Neural cell (in vitro differentiated cells): ENCODE results near the gene ARID1A. TPM values are rescaled to one million over a fixed set of nuclear protein-coding genes. Genes with fewer than 3 reads are reported as not detected.
A peak's percentile ranks its signal among the peaks of the same experiment; 100 is the strongest.

Source experiments
- H2AFZ ChIP-seq: fragments of 200-600, 300-800 bp; sonication (generic), shearing (Covaris generic); 2 replicates; pipeline ENCODE4 v1.6.0; 2014; ENCODE audit warnings: low read depth, mild to moderate bottlenecking, antibody characterized with exemption, low read length, moderate library complexity
- H3F3A ChIP-seq: fragments of 200-600 bp; shearing (Covaris generic); 2 replicates; pipeline ENCODE4 v1.6.1; 2016; ENCODE audit warnings: mild to moderate bottlenecking, moderate library complexity, mixed read lengths, antibody characterized with exemption, low read length; ENCODE audit not compliant: insufficient read depth, poor library complexity, severe bottlenecking
- H3K27ac ChIP-seq: fragments of 200-600, 300-800 bp; sonication (generic), shearing (Covaris generic); 2 replicates; pipeline ENCODE4 v1.5.1; 2014; ENCODE audit warnings: mild to moderate bottlenecking, low read length, moderate library complexity
- H3K27me3 ChIP-seq: fragments of 300-800, 200-600 bp; sonication (generic), shearing (Covaris generic); 2 replicates; pipeline ENCODE4 v1.6.0; 2014; ENCODE audit warnings: mild to moderate bottlenecking, low read depth, low read length, moderate library complexity; ENCODE audit not compliant: insufficient read depth
- H3K36me3 ChIP-seq: fragments of 300-800, 200-600 bp; sonication (generic), shearing (Covaris generic); 2 replicates; pipeline ENCODE4 v1.5.1; 2014; ENCODE audit warnings: mild to moderate bottlenecking, antibody characterized with exemption, low read length, moderate library complexity; ENCODE audit not compliant: insufficient read depth
- H3K4me2 ChIP-seq: fragments of 300-800, 200-600 bp; sonication (generic), shearing (Covaris generic); 2 replicates; pipeline ENCODE4 v1.6.0; 2014; ENCODE audit warnings: mild to moderate bottlenecking, low read length
- H3K4me3 ChIP-seq: fragments of 300-800, 200-600 bp; sonication (generic), shearing (Covaris generic); 2 replicates; pipeline ENCODE4 v1.5.1; 2014; ENCODE audit warnings: mild to moderate bottlenecking, low read length, moderate library complexity
- H3K79me2 ChIP-seq: fragments of 200-600 bp; shearing (Covaris generic); replicated peaks from 2 replicates; pipeline ENCODE4 v1.6.0; 2014; ENCODE audit warnings: mild to moderate bottlenecking, low read length, moderate library complexity; ENCODE audit not compliant: insufficient read depth
- H3K9ac ChIP-seq: fragments of 300-800, 200-600 bp; sonication (generic), shearing (Covaris generic); 2 replicates; pipeline ENCODE4 v1.6.1; 2016; ENCODE audit warnings: mild to moderate bottlenecking, low read length, mixed read lengths
- H3K9me2 ChIP-seq: fragments of 200-600 bp; shearing (Covaris generic); 2 replicates; pipeline ENCODE4 v1.6.1; 2016; ENCODE audit warnings: mild to moderate bottlenecking, low read length, mixed read lengths; ENCODE audit not compliant: insufficient read depth
- H3K9me3 ChIP-seq: fragments of 200-600, 300-800 bp; sonication (generic), shearing (Covaris generic); 2 replicates; pipeline ENCODE4 v1.6.1; 2016; ENCODE audit warnings: mild to moderate bottlenecking, mixed run types, low read length, moderate library complexity, mixed read lengths
- H4K20me1 ChIP-seq: fragments of 200-600 bp; shearing (Covaris generic); 2 replicates; pipeline ENCODE4 v1.6.1; 2016; ENCODE audit warnings: mild to moderate bottlenecking, mixed run types; ENCODE audit not compliant: insufficient read depth
- EP300 ChIP-seq: fragments of 450-650 bp; conservative IDR thresholded peaks from 2 replicates; pipeline ENCODE4 v1.6.1; 2014; ENCODE audit warnings: antibody characterized with exemption, mild to moderate bottlenecking, moderate library complexity; ENCODE audit not compliant: poor library complexity, severe bottlenecking
- MXI1 ChIP-seq: fragments of 450-650 bp; conservative IDR thresholded peaks from 2 replicates; pipeline ENCODE4 v1.6.1; 2014; ENCODE audit warnings: antibody characterized with exemption, mild to moderate bottlenecking; ENCODE audit not compliant: poor library complexity, severe bottlenecking
- POLR2AphosphoS5 ChIP-seq: IDR thresholded peaks from 2 replicates; pipeline ENCODE4 v1.6.1; 2012
- SMC3 ChIP-seq: fragments of 450-650 bp; conservative IDR thresholded peaks from 2 replicates; pipeline ENCODE4 v1.6.1; 2014; ENCODE audit warnings: antibody characterized with exemption, mild to moderate bottlenecking, moderate library complexity; ENCODE audit not compliant: poor library complexity
- TAF1 ChIP-seq: IDR thresholded peaks from 2 replicates; pipeline ENCODE4 v1.6.1; 2012; ENCODE audit warnings: low read depth
- polyA plus RNA-seq: library from polyadenylated mRNA; depleted of rRNA; stranded (reverse); fragments of >200 nt; gene quantifications from 2 replicates; pipeline ENCODE4 v1.2.3, GENCODE V29; 2014
- TF ChIP-seq, protein P1 (sequence below): fragments of 450-650 bp; IDR thresholded peaks from 2 replicates; pipeline ENCODE4 v1.5.1; 2014; ENCODE audit warnings: antibody characterized with exemption, mild to moderate bottlenecking, moderate library complexity; ENCODE audit not compliant: poor library complexity, severe bottlenecking
- TF ChIP-seq, protein P2 (sequence below): IDR thresholded peaks from 2 replicates; pipeline ENCODE4 v1.6.1; 2012; ENCODE audit warnings: borderline replicate concordance

The ARID1A gene
- polyA plus RNA-seq, 1 donor from 2014 or later, result 13.2 TPM

GRCh38 chr1:26696654-26697430, 1.0 kb downstream of the ARID1A start:
- Histone ChIP-seq H3K79me2 (peaks cover 67% of the 10 kb centered on the region), H3K4me2 (no peak overlapping the region), H3K9me3 (no peaks in the 10 kb centered on the region), H3K27me3 (no peaks in the 10 kb centered on the region), H3K9me2 (no peaks in the 10 kb centered on the region), H3K9ac (peak overlapping the region; percentile 98), H3F3A (peaks cover 3% of the 10 kb centered on the region), H3K36me3 (no peaks in the 10 kb centered on the region), H3K4me3 (peak overlapping the region; percentile 77), H4K20me1 (peaks cover 37% of the 10 kb centered on the region), H2AFZ (no peak overlapping the region), H3K27ac (peak overlapping the region; percentile 90)
- TF ChIP-seq, protein P1, sequence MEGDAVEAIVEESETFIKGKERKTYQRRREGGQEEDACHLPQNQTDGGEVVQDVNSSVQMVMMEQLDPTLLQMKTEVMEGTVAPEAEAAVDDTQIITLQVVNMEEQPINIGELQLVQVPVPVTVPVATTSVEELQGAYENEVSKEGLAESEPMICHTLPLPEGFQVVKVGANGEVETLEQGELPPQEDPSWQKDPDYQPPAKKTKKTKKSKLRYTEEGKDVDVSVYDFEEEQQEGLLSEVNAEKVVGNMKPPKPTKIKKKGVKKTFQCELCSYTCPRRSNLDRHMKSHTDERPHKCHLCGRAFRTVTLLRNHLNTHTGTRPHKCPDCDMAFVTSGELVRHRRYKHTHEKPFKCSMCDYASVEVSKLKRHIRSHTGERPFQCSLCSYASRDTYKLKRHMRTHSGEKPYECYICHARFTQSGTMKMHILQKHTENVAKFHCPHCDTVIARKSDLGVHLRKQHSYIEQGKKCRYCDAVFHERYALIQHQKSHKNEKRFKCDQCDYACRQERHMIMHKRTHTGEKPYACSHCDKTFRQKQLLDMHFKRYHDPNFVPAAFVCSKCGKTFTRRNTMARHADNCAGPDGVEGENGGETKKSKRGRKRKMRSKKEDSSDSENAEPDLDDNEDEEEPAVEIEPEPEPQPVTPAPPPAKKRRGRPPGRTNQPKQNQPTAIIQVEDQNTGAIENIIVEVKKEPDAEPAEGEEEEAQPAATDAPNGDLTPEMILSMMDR, result no peak
- TF ChIP-seq, protein P2, sequence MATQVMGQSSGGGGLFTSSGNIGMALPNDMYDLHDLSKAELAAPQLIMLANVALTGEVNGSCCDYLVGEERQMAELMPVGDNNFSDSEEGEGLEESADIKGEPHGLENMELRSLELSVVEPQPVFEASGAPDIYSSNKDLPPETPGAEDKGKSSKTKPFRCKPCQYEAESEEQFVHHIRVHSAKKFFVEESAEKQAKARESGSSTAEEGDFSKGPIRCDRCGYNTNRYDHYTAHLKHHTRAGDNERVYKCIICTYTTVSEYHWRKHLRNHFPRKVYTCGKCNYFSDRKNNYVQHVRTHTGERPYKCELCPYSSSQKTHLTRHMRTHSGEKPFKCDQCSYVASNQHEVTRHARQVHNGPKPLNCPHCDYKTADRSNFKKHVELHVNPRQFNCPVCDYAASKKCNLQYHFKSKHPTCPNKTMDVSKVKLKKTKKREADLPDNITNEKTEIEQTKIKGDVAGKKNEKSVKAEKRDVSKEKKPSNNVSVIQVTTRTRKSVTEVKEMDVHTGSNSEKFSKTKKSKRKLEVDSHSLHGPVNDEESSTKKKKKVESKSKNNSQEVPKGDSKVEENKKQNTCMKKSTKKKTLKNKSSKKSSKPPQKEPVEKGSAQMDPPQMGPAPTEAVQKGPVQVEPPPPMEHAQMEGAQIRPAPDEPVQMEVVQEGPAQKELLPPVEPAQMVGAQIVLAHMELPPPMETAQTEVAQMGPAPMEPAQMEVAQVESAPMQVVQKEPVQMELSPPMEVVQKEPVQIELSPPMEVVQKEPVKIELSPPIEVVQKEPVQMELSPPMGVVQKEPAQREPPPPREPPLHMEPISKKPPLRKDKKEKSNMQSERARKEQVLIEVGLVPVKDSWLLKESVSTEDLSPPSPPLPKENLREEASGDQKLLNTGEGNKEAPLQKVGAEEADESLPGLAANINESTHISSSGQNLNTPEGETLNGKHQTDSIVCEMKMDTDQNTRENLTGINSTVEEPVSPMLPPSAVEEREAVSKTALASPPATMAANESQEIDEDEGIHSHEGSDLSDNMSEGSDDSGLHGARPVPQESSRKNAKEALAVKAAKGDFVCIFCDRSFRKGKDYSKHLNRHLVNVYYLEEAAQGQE, result peak; percentile 68
- peak; percentile 25 for TF ChIP-seq MXI1
- peak; percentile 3 for TF ChIP-seq POLR2AphosphoS5

GRCh38 chr1:26697431-26697977, 1.7 kb downstream of the ARID1A start:
- peak overlapping the region; percentile 90 for H3K27ac ChIP-seq
- no peak for TF ChIP-seq MXI1
- peak overlapping the region; percentile 95 for H3K4me2 ChIP-seq
- peak overlapping the region; percentile 77 for H3K4me3 ChIP-seq
- no peaks in the 10 kb centered on the region for H3K27me3 ChIP-seq
- H4K20me1 ChIP-seq, result peaks cover 43% of the 10 kb centered on the region
- H3K9ac ChIP-seq, result peak overlapping the region; percentile 98
- H3F3A ChIP-seq, result peaks cover 3% of the 10 kb centered on the region
- peaks cover 73% of the 10 kb centered on the region for H3K79me2 ChIP-seq
- H3K9me2 ChIP-seq, result no peaks in the 10 kb centered on the region
- no peaks in the 10 kb centered on the region for H3K9me3 ChIP-seq
- H2AFZ ChIP-seq, result no peak overlapping the region
- no peaks in the 10 kb centered on the region for H3K36me3 ChIP-seq

DNA sequence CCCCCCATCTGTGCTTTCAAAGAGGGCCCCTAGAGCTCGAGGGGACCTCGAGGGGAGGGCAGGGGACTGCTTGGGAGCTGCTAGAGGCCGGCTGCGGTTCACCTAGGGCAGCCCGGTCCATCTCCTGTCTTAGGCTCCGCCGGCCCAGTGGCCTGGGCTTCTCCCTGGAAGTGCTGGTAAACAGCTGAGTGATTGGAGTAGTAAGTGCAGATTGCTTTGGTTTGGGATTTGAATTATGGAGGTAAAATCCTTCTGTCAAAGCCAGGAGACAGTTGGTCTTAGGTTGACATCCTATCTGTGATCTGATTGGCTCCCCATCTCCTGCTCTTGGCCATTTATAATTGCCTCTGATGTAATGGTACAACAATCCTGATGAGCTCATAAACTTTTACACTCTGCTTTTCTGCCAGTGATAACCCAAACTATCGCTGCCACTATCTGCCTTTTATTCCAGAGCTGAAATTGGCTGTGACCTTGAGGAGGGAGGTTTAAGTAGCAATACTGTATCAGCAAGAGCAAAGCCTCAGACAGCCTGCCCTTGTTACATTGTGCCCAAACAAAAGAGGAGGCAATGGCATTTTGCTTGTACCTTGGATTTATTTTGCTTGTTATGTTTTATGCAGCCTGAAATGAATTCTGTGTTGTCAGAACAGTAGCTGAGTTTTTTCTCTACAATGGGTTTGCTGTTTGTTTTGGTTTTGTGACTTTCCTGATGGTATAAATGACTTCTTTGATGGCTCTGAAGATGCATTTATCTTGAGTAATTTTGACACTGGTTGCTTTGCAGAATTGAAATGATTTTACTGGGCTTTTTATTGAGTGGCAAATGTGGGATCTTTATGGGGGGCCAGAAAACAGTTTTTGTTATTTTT, 2.4 kb downstream of the ARID1A start:
- Histone ChIP-seq H3K27ac (peak overlapping the region; percentile 90), H3K9ac (peak overlapping the region; percentile 98), H3K9me2 (no peaks in the 10 kb centered on the region), H3K79me2 (peaks cover 80% of the 10 kb centered on the region), H3K9me3 (no peaks in the 10 kb centered on the region), H3K4me2 (peak overlapping the region; percentile 95), H4K20me1 (peaks cover 50% of the 10 kb centered on the region), H3K27me3 (no peaks in the 10 kb centered on the region), H2AFZ (no peak overlapping the region), H3F3A (peaks cover 3% of the 10 kb centered on the region), H3K36me3 (no peaks in the 10 kb centered on the region), H3K4me3 (peak overlapping the region; percentile 77)
- TF ChIP-seq SMC3 (no peak), EP300 (peak; percentile 27), POLR2AphosphoS5 (peak; percentile 71), TAF1 (peak; percentile 48), MXI1 (peak; percentile 91)
- TF ChIP-seq, protein P1, result no peak
- TF ChIP-seq, protein P2, result peak; percentile 55
